OCI-LY1 (cell line): ENCODE results near the gene TFG.

Experiments used
- CTCF ChIP-seq: fragments of 200-600 bp; sonication (generic), shearing (Covaris generic); IDR thresholded peaks from 2 replicates; pipeline ENCODE4 v1.5.1; 2017; ENCODE audit warnings: mild to moderate bottlenecking, antibody characterized with exemption, low read length, moderate library complexity, mixed read lengths
- EZH2 ChIP-seq: fragments of 200-600 bp; sonication (generic), shearing (Covaris generic); IDR thresholded peaks from 2 replicates; pipeline ENCODE4 v1.8.0; 2017; ENCODE audit warnings: borderline replicate concordance, mixed run types, mild to moderate bottlenecking, antibody characterized with exemption, low read length, moderate library complexity, mixed read lengths

GRCh38 chr3:100740207-100740606 is 30.9 kb downstream of the TFG start:
- TF ChIP-seq CTCF, result no peak
- TF ChIP-seq EZH2, result no peak
